ENCODE data around the gene RIPOR3. TPM values are rescaled to one million over a fixed set of nuclear protein-coding genes. Genes with fewer than 3 reads are reported as not detected.
"Not testable (repeated sequence)": the region's sequence is repeated elsewhere in the genome, so short reads cannot be mapped to it uniquely, and the experiment has no call there.

Gene RIPOR3
- polyA plus RNA-seq, 1 experiment = 11.5 TPM

- H3K27ac ChIP-seq (ENCODE audit: low read depth, low read length) = peak overlapping the region; percentile 95
- ChIA-PET CTCF (no interaction called here), POLR2A (interaction anchor here (1.3 to 1.5 kb wide), 2 partner anchors 9 to 20 kb away, joined by 3 read pairs; no protein-coding TSS in a partner anchor)
- no peak for TF ChIP-seq CTCF (IDR thresholded peaks at IDR 0.05; ENCODE audit: low read depth, low read length)
- H3K27me3 ChIP-seq (ENCODE audit: control insufficient read depth, insufficient read depth, low read length) = no peaks in the 10 kb centered on the region
- H3K4me3 ChIP-seq (ENCODE audit: low read depth, low read length) = no peak overlapping the region
- H3K9me3 ChIP-seq (ENCODE audit: control insufficient read depth, insufficient read depth, low read length) = no peaks in the 10 kb centered on the region
- DNase-seq (ENCODE audit: low read depth, low spot score) = no peak
Observed at GRCh38 chr20:50541606-50542041, 149.7 kb downstream of the RIPOR3 start.

GRCh38 chr20:50540620-50541605, 150.4 kb downstream of the RIPOR3 start:
- Histone ChIP-seq H3K9me3 (ENCODE audit: control insufficient read depth, insufficient read depth, low read length) (no peaks in the 10 kb centered on the region), H3K27me3 (ENCODE audit: control insufficient read depth, insufficient read depth, low read length) (no peaks in the 10 kb centered on the region), H3K27ac (ENCODE audit: low read depth, low read length) (peak overlapping the region; percentile 95), H3K4me3 (ENCODE audit: low read depth, low read length) (no peak overlapping the region)
- DNase-seq (ENCODE audit: low read depth, low spot score) = peak; percentile 79
- ChIA-PET POLR2A (interaction anchor here (1.3 to 1.5 kb wide), 2 partner anchors 9 to 21 kb away, joined by 3 read pairs; no protein-coding TSS in a partner anchor), CTCF (interaction anchor here (0.9 kb wide), 1 partner anchor 35 kb away, joined by 3 read pairs; no protein-coding TSS in a partner anchor)
- no peak for TF ChIP-seq CTCF (IDR thresholded peaks at IDR 0.05; ENCODE audit: low read depth, low read length)

GRCh38 chr20:50539798-50540197, 151.5 kb downstream of the RIPOR3 start:
- H3K27me3 ChIP-seq (ENCODE audit: control insufficient read depth, insufficient read depth, low read length); H3K27ac ChIP-seq (ENCODE audit: low read depth, low read length); DNase-seq (ENCODE audit: low read depth, low spot score); H3K9me3 ChIP-seq (ENCODE audit: control insufficient read depth, insufficient read depth, low read length); CTCF ChIA-PET; H3K4me3 ChIP-seq (ENCODE audit: low read depth, low read length): not testable (repeated sequence)
- POLR2A ChIA-PET = interaction anchor here (1.3 kb wide), 1 partner anchor 14 kb away, joined by 3 read pairs; no protein-coding TSS in a partner anchor

GRCh38 chr20:50538276-50538675, 153.1 kb downstream of the RIPOR3 start:
- Histone ChIP-seq H3K27ac (ENCODE audit: low read depth, low read length) (no peak overlapping the region), H3K9me3 (ENCODE audit: control insufficient read depth, insufficient read depth, low read length) (no peaks in the 10 kb centered on the region), H3K4me3 (ENCODE audit: low read depth, low read length) (no peak overlapping the region), H3K27me3 (ENCODE audit: control insufficient read depth, insufficient read depth, low read length) (no peaks in the 10 kb centered on the region)
- ChIA-PET CTCF (interaction anchor here (1.4 kb wide), 1 partner anchor 211 kb away, joined by 4 read pairs; no protein-coding TSS in a partner anchor), POLR2A (interaction anchor here (0.6 to 1.4 kb wide), 3 partner anchors 15 to 25 kb away, joined by 3 to 5 read pairs (median 3); no protein-coding TSS in a partner anchor)
- no peak for TF ChIP-seq CTCF (IDR thresholded peaks at IDR 0.05; ENCODE audit: low read depth, low read length)
- DNase-seq (ENCODE audit: low read depth, low spot score) = no peak

GRCh38 chr20:50537546-50538201, 153.7 kb downstream of the RIPOR3 start:
- no peak for TF ChIP-seq CTCF (IDR thresholded peaks at IDR 0.05; ENCODE audit: low read depth, low read length)
- Histone ChIP-seq H3K4me3 (ENCODE audit: low read depth, low read length) (no peak overlapping the region), H3K27ac (ENCODE audit: low read depth, low read length) (no peak overlapping the region), H3K9me3 (ENCODE audit: control insufficient read depth, insufficient read depth, low read length) (no peaks in the 10 kb centered on the region), H3K27me3 (ENCODE audit: control insufficient read depth, insufficient read depth, low read length) (no peaks in the 10 kb centered on the region)
- no peak for DNase-seq (ENCODE audit: low read depth, low spot score)
- CTCF ChIA-PET = interaction anchor here (1.4 kb wide), 1 partner anchor 211 kb away, joined by 4 read pairs; no protein-coding TSS in a partner anchor
- POLR2A ChIA-PET = interaction anchor here (0.6 to 1.4 kb wide), 2 partner anchors 18 to 24 kb away, joined by 3 to 5 read pairs; no protein-coding TSS in a partner anchor

Measured in AG04450 (cell line).